Esophagus squamous epithelium (tissue), 4 donors: ENCODE results near the gene B3GALT5.

ENCODE experiments used
- CTCF ChIP-seq, 6 experiments: fragments of 450-650 bp in 4 of 6; fragments of 200-600 bp in 2 of 6; sonication (generic) in 2 of 6; IDR thresholded peaks; one replicate each; pipeline ENCODE4 v1.5.1; 2016 to 2019; ENCODE audit warnings: antibody characterized with exemption in 6 of 6, mild to moderate bottlenecking in 4 of 6, moderate library complexity in 4 of 6
- POLR2A ChIP-seq, 4 donors: fragments of 450-650 bp; IDR thresholded peaks; one replicate each; pipeline ENCODE4 v1.6.1; 2017; ENCODE audit warnings: antibody characterized with exemption in 4 of 4, mild to moderate bottlenecking in 4 of 4, moderate library complexity in 3 of 4

- TF ChIP-seq CTCF (IDR thresholded peaks at IDR 0.05) (no peak), POLR2A (IDR thresholded peaks at IDR 0.05) (no peak)
Measured at GRCh38 chr21:39648879-39649278, 36.1 kb downstream of the B3GALT5 start.
